Lower leg skin (tissue), 4 donors: ENCODE measurements around the gene PCED1A. TPM values are rescaled to one million over a fixed set of nuclear protein-coding genes. Genes with fewer than 3 reads are reported as not detected.

ENCODE experiments used
- DNase-seq, 2 donors: peaks; one replicate each; pipeline ENCODE4 v3.0.0-alpha.2; 2019; ENCODE audit warnings: low spot score in 2 of 2
- H3K4me3 ChIP-seq: fragments of 200-600 bp; sonication (generic); 2 replicates; pipeline ENCODE4 v1.5.1; 2017; ENCODE audit warnings: mild to moderate bottlenecking, low read depth; ENCODE audit not compliant: poor library complexity, severe bottlenecking
- POLR2A ChIP-seq, 2 donors: fragments of 450-650 bp; IDR thresholded peaks; one replicate each; pipeline ENCODE4 v1.6.1; 2016 to 2017; ENCODE audit warnings: antibody characterized with exemption in 2 of 2, mild to moderate bottlenecking in 1 of 2, moderate library complexity in 1 of 2
- WGBS, 2 donors: methylation state at CpG; one replicate each; pipeline ENCODE4 v1.1.5; 2018; 5-methylcytosine and 5-hydroxymethylcytosine counted together
- intact Hi-C: fragments of 100-400 bp; cut with DNase I; formaldehyde crosslinking; loops from one replicate; pipeline ENCODE4 v1.15.0; 2023; ENCODE audit warnings: low total_unique reads
- total RNA-seq, 4 donors: library from RNA; depleted of rRNA; stranded (reverse); fragments of >200 nt; gene quantifications; one replicate each; pipeline ENCODE4 v1.1.0, GENCODE V29; 2016
- TF ChIP-seq, protein P1 (sequence below), 3 donors: fragments of 450-650 bp; IDR thresholded peaks; one replicate each; pipeline ENCODE4 v1.5.1; 2016; ENCODE audit warnings: antibody characterized with exemption in 3 of 3, mild to moderate bottlenecking in 3 of 3, moderate library complexity in 2 of 3

PCED1A gene
- total RNA-seq, 4 donors from 2014 or later: 10.6 to 16.6 (median 13.1) TPM

- H3K4me3 ChIP-seq: no peak overlapping the region
- intact Hi-C loops: no loop called here
- 82 to 88% methylated on average over 5 of the region's 5 CpGs for WGBS, 2 donors
- DNase-seq: no peak
- TF ChIP-seq, protein P1, sequence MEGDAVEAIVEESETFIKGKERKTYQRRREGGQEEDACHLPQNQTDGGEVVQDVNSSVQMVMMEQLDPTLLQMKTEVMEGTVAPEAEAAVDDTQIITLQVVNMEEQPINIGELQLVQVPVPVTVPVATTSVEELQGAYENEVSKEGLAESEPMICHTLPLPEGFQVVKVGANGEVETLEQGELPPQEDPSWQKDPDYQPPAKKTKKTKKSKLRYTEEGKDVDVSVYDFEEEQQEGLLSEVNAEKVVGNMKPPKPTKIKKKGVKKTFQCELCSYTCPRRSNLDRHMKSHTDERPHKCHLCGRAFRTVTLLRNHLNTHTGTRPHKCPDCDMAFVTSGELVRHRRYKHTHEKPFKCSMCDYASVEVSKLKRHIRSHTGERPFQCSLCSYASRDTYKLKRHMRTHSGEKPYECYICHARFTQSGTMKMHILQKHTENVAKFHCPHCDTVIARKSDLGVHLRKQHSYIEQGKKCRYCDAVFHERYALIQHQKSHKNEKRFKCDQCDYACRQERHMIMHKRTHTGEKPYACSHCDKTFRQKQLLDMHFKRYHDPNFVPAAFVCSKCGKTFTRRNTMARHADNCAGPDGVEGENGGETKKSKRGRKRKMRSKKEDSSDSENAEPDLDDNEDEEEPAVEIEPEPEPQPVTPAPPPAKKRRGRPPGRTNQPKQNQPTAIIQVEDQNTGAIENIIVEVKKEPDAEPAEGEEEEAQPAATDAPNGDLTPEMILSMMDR (IDR thresholded peaks at IDR 0.05): no peak
- no peak for TF ChIP-seq POLR2A (IDR thresholded peaks at IDR 0.05)
Observed at GRCh38 chr20:2846698-2847097, 6.2 kb upstream of the PCED1A start.

DNA sequence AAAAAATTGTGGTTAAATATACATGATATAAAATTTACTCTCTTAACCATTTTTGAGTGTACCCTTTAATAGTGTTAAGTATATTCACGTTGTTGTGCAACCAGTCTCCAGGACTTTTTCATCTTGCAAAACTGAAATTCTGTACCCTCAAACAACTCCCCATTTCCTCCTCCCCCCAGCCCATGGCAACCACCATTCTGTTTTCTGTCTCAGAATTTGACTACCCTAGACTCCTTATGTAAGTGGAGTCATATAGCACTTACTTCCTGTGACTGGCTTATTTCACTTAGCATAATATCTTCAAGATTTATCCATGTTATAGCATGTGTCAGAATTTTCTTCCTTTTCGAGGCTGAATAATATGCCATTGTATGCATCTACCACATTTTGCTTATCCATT is 5.2 kb upstream of the PCED1A start:
- H3K4me3 ChIP-seq: no peak overlapping the region
- 76 to 78% methylated on average over 2 of the region's 2 CpGs for WGBS, 2 donors
- DNase-seq: peak in 1 of 2 donors; percentile 18
- TF ChIP-seq POLR2A (IDR thresholded peaks at IDR 0.05): no peak
- TF ChIP-seq, protein P1 (IDR thresholded peaks at IDR 0.05): no peak
- intact Hi-C loops: no loop called here

- TF ChIP-seq, protein P1 (IDR thresholded peaks at IDR 0.05): no peak
- no peak for TF ChIP-seq POLR2A (IDR thresholded peaks at IDR 0.05)
- WGBS, 2 donors: 8% methylated on average over 21 to 28 of the region's 33 CpGs
- peak; percentile 54 to 95 for DNase-seq
- intact Hi-C loops: no loop called here
- peak overlapping the region; percentile 90 for H3K4me3 ChIP-seq
Observed at GRCh38 chr20:2840967-2841531, 594 bp upstream of the PCED1A start.

- WGBS, 2 donors: 76 to 92% methylated on average over 11 to 12 of the region's 21 CpGs
- intact Hi-C loops: no loop called here
- H3K4me3 ChIP-seq: peak overlapping the region; percentile 90
- TF ChIP-seq, protein P1 (IDR thresholded peaks at IDR 0.05): no peak
- TF ChIP-seq POLR2A (IDR thresholded peaks at IDR 0.05): no peak
- peak in 1 of 2 donors; percentile 85 for DNase-seq
Observed at GRCh38 chr20:2839732-2840137, 720 bp downstream of the PCED1A start.

GRCh38 chr20:2838847-2839671 is 1.4 kb downstream of the PCED1A start:
- intact Hi-C loops: no loop called here
- 96 to 98% methylated on average over 12 to 15 of the region's 15 CpGs for WGBS, 2 donors
- H3K4me3 ChIP-seq: no peak overlapping the region
- TF ChIP-seq POLR2A (IDR thresholded peaks at IDR 0.05): no peak
- TF ChIP-seq, protein P1 (IDR thresholded peaks at IDR 0.05): no peak
- DNase-seq: peak in 1 of 2 donors; percentile 75
